Femur (tissue), 1 donor: ENCODE data around the gene SFT2D2.
A peak's percentile ranks its signal among the peaks of the same experiment; 100 is the strongest.

ENCODE experiments used
- DNase-seq: peaks from one replicate; pipeline ENCODE4 v3.0.0-alpha.2; 2017

Gene SFT2D2

DNA sequence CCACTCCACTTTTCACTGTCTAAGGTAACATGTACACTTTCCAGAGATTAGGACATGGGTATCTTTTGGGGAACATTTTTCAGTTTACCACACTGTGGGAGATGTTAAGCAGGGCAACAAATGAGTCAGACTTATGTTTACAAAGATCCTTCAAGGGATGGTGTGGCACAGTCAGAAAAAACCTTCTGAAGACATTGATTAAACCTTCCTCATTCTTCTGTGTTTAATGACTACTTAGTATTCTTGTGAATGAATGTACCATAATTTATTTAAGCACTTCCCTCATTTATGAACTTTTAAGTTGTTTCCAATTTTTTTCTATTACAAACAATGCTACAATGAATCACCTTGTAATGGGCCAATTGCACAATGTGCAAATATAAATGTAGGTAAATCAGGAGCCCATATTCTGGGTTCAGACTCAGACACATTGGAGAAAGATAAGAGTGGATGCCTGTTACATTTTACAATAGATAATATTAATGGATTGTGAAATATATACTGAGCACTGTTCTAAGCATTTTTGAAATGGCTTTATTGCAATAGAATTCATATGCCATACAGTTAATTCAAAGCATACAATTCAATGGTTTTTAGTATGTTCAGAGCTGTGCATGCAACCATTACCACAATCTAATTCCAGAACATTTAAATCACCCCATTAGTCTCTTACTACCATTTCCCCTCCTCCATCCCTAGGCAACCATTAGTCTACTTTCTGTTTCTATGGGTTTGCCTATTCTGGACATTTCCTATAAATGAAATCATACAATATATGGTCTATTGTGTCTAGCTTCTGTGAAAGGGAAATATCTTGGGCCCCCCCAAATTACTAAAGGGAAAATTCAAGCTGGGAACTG lies 1.9 kb upstream of the SFT2D2 start:
- no peak for DNase-seq

DNA sequence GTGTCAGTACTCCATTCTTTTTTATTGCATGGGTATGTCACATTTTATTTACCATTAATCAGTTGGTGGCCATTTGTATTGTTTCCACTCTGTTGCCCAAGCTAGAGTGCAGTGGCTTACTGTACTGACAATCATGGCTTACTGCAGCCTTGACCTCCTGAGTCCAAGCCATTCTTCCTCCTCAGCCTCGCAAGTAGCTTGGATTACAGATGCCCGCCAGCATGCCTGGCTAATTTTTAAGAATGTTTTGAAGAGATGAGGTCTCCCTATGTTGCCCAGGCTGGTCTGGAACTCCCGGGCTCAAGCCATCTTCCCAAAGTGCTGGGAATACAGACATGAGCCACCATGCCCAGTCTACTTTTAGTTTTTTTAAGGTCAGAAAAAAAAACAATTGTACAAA lies 813 bp upstream of the SFT2D2 start:
- no peak for DNase-seq

DNA sequence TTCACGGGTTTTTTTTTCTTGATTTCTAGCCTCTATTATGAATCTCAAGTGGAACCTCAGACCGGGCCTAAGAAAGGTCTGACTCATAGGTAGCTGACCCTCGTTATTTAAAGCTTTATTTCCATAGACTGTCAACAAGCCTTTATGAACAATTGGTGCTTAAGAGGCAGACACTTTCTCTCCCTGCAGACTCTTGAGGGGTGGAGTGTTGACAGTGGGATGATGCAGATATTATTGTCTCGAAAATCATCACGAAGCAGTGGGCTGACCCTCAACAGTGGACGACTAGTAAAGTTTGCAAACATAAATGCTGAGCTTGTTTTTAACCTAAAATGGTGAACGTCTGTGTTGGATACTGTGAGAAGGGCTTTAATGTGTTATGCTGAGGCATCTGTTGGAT lies 1.8 kb downstream of the SFT2D2 start:
- DNase-seq: no peak

DNA sequence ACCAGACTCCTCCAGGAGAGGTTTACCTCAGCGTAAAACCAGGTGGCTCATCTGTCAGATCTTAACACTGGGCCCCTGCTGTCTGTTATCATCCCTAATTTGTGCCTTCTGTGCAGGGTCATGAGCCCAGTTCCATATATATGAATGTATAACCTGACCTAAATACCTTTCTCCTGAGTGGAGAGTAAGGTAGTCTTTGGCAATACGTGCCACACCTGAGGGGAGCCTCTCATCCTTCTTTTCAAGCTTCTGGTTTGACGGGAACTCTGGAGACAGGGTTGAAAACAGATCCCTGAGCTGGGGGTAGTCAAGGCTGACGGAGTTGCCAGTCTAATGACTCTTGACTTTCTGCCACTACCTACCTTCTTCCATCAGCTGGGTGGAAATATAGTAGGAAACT lies 4.1 kb downstream of the SFT2D2 start:
- DNase-seq: no peak

DNA sequence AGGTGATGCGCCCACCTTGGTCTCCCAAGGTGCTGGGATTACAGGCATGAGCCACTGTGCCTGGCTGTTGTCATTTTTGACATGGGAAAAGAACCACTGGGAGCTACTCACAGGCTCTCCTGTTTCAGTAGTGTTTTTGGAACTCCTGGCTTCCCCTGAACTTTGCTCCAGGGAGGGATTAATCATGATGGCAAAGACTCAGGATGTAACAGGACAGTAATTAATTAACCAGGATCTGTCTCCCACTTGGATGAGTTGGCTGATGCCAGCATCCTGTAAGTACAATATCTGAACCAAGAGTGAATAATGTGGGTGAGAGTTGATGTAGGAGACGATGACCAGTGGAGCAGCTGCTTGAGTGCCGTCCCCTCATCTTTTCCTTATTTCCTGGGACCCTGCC lies 4.9 kb downstream of the SFT2D2 start:
- no peak for DNase-seq

DNA sequence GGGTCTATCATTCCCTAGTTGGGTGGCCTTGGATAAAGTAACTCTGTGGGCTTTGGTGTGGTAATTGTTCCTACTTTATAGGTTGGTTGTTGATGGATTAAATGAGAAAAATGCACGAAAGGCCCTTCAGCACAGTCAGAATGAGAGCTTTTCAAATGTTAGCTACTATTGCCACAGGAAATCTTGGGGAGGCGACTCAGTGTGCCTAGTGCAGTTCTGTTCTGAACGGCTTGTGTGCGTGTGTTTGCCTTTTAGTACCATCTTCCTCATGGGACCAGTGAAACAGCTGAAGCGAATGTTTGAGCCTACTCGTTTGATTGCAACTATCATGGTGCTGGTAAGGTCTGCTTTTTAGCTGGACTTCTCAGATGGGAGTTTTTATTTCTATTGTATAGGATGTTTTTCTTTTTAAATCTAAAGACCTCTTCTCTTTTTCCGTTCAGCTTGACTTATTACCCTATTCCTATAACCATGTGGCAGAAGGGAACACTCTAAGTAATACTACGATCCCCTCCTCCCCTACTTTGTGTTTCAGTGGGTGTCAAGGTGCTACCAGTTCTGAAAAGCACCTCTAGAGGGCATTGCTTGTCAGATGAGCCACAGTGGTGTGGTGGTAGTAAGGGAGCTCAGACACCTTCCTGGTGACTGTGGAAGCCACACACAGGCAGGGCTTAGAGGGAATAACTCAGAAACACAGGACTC lies 9.2 kb downstream of the SFT2D2 start:
- no peak for DNase-seq

DNA sequence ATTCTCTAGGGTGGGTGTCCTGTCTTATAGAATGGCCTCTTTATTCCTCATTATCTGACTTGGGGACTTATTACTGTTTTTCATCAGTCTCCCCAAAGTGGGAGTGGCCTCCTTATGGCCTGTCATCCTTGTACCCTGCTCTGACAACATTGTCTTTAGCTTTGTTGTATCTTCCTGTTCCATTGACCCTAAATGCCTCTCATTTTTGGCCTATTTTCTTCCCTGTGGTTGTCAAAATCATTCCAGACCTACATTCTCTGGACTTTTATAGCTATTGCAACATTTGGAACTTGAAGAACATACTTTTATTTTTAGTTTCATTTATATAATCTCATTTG lies 9.7 kb downstream of the SFT2D2 start:
- DNase-seq: no peak

DNA sequence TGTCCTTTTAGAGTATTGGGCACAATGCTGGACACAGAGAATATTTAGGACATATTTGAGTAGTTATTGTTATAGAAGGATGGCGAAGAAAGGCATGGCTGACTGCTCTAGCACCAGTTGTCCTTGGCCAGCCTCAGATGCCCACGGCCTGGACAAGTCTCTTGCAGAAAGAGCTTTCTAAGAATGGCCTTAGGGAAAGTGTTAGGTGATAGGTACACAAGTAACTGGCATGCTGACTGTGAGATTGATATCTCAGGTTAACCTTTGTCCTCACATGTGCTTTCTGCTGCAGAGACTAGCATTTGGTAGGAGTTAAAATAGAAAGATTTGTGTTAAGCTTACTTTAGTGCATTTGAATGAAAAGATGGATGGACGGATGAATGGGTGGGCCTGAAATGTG lies 10.1 kb downstream of the SFT2D2 start:
- DNase-seq: no peak

DNA sequence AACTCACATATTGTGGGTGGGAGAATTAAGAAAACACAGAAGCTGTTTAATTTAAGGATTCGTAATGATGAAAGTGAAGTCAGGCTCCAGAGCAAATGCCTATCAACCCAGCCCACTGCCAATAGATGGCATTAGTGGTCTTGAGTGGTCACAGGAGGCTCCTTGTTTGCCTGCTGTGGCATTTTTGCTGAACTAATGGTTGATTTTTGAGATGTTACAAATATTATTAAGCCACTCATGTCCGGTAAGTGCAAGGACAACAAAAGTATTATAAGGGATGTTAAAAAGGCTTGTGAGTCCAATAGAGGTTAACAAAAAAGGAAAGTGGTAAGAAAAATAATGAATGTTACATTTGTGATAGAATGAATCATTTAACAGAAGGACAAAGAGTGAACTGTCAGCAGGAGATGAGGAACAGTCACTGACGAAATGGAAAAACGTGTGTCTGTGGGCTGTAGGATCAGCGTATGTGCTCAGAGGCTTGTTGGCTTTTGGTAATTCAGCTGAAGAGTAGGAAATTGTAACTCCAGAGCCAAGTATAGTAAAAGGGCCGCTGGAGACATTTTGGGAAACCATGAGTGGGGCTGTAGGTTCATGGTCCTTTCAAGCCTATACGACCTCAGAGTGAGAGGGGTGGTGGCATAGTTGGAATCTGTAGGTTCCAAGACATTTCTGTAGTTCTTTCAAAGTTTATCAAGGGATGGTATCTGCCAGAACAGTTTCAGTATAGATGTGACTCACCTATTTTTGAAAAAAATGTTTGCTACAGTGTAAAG lies 11.2 kb downstream of the SFT2D2 start:
- DNase-seq: no peak

DNA sequence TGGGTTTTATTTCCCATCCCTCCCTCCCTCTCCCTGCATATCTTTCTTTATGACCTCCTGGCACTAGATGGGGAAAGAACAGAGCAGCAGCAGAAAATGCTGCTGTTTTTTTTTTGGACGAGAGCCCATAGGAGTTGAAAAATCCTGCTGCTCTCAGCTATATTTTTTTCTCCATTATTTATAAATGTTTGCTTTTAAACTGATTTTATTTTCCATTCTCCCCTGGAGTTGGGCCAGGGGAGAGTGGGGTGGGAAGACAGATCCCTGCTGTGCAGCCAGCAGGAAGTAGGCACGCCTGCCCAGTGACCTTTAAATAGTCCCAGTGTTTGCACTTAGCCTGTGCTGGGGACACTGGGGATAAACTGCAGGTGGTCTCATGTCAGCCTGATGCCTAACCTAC lies 17.4 kb downstream of the SFT2D2 start:
- peak; percentile 43 for DNase-seq

DNA sequence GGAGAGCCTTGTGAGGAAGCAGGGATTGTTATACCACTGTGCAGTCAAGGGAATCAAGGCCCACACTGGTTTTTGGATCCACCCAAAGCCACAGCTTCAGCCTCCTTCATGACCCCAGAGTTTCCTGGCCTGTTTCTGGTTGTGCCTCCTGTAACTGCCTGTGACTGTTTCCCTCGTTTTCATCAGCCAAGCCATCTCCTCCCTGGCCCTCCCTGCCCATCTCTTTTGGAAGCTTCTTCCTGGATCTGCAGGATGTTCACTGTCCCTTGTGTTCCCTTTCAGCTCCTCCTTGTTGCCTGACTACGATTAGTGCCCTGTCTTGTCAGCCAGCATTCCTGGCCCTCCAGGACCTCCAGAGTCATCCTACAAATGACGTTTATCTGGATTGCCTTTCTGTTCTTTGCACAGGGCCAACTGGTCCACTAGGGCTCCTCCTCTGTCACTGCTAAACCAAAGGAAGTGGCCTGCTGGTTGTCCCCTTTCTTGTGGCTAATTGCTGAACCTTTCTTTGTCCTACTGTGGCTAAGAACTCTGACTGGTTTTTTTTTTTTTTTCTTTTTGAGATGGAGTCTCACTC lies 17.9 kb downstream of the SFT2D2 start:
- DNase-seq: no peak

DNA sequence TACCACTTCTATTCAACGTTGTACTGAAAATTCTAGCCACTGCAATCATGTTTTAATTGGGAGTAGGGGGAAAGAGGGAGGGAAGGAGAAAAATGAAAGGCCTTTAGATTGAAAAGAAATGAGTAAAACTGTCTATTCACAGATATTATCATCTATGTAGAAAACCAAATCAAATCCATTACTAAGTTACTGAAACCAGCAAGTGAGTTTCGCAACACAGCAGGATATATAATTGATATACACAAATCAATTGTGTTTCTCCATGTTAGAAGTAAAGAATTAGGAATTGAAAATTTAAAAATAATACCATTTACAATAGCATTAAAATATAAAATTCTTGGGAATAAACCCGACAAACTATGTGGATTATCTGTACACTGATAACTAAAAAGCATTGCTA lies 19.2 kb downstream of the SFT2D2 start:
- no peak for DNase-seq

DNA sequence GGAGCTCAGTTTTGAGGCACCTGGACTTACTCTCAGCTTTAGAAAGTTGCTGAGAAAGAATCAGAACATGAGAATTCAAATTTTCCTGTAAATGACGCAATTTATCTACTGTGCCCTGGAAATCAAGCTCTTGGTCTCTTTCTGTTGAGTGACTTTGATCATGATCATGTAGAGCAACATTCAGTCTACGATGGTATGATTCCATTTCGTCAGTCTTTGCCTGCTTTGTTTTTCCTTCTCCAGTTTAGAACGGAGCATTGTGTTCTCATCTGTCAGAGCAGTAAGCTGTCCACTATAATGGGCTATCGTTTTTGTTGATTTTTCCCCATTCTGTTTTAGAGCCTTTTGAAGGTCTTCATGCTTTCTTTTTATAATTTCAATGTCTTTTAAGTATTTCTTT lies 20.7 kb downstream of the SFT2D2 start:
- DNase-seq: no peak

DNA sequence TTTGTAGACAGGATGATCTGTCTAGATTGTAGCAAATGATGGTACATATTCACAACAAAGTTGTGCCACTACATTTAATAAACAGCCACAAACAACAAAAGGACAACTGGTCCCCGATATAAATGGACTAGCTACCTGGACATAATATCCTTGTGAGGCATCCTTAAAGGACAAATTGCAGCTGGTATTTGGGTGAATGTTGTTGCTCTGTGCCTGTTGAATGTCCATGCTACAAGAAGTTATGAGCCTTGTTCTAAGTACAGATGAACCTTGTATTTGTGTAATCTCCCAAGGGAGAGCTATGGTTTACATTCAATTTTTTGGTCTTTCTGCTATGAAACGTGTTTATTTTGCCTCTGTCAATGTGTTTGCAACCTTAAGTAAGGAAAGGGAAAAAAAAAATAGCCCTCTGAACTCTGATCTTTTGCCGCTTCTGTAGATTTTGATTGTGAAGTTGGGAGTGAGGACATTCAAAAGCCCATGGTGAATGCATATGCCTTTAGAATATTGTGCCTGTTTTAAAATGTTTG lies 26.5 kb downstream of the SFT2D2 start:
- DNase-seq: no peak

DNA sequence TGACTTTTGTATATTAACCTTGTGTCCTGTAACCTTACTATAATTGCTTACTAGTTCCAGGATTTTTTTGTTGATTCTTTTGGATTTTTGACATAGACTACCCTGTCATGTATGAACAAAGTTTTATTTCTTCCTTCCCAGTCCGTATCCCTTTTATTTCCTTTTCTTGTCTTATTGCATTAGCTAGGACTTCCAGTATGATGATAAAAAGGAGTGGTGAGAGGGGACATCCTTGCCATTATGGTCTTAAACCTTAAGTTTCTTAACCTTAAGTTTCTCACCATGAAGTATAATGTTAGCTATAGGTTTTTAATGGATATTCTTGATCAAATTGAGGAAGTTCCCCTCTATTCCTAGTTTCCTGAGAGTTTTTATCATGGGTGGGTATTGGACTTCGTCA lies 30.4 kb downstream of the SFT2D2 start:
- no peak for DNase-seq

DNA sequence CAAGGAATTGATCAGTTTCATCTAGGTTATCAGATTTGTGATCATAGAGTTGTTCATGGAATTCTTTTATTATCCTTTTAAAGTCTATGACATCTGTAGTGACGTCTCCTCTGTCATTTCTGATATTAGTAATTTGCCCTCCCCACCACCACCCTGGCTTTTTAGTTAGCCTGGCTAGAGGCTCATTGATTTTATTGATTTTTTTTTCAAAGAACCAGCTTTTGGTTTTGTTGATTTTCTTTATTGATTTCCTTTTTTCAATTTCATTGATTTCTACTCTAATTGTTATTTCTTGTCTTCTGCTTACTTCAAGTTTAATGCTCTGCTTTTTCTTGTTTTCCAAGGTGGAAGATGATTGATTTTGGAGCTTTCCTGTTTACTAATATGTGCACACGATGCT lies 31.6 kb downstream of the SFT2D2 start:
- DNase-seq: no peak

DNA sequence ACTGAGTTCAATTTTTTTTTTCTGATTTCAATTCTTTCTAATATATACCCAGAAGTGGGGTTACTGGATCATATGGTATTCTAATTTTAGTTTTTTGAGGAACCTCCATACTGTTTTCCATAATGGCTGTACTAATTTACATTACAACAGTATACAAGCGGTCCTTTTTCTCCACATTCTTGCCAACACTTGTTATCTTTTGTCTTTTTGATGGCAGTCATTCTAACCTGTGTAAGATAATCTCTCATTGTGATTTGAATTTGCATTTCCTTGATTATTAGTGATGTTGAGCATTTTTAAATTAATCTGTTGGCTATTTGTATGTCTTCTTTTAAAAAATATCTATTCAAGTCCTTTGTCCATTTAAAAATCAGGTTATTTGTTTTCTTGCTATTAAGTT lies 33.8 kb downstream of the SFT2D2 start:
- no peak for DNase-seq

DNA sequence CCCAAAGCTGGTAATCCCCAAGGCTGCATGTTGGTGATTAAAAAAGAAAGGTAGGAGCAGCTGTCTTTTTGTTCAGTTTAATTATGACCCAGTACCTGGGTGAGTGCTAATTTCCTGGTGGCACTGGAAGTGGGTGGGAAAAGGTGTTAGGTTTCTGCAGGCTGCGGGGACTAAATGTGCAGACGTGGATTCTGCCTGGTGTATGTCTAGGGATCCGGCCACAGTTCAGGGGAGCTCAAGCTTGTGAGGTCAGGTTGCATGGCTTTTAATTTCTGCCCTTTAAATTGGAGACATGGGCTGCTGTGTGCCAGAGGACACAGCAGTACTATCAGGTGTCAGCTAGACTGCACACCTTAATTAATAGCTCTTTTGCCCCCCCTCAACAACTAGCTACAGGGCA lies 34.6 kb downstream of the SFT2D2 start:
- DNase-seq: no peak

DNA sequence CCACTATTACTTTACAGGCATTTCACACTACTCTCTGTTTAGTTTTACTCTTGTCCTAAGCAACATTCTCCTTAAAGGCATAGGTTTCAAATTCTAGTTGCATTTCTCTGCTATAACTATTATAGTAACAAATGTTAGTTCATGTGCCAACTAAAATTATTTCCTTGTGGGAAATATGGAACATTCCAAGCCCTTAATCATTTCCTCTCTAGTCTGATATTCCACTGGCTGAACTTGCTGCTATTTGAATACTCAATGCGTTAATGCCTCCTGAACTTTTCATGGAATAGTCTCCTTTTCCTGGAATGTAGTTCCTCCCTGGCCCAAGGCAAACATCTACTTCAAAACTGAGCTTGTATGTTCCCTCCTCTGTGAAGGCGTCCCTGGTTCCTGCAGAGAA lies 35.6 kb downstream of the SFT2D2 start:
- DNase-seq: peak; percentile 47

DNA sequence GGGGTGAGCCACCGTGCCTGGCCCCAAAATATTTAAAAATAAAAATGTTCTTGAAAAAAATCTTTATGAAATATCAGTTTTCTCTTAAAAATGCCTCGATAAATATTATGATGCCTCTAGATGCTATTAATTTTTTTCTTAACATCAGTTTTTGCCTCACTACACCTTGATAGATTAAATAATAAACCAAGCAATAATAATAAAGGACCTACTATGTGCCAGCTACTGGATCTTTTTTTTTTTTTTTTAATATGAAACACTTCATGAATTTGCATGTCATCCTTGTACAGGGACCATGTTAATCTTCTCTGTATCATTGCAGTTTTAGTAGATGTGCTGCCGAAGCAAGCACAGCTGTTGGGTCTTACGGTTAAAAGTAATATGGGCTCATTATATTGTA lies 37.3 kb downstream of the SFT2D2 start:
- no peak for DNase-seq

DNA sequence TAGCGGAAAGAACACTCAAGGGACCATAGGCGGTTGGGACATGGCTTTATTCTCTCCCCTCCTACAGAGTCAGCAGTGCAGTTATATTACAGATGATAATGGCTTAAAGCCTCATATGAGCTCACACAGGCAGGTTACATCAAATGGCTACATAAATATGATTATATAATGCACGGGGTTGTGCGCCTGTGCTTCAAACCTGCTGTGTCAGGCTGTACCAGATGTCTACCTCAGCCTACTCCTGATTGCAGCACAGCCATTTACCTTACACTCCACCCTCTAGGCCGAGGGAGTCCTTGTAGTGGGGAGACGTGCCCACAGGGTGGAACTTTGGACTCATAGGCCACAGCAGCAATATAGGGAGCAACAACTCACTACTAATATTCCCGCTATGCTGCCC lies 38.5 kb downstream of the SFT2D2 start:
- no peak for DNase-seq

DNA sequence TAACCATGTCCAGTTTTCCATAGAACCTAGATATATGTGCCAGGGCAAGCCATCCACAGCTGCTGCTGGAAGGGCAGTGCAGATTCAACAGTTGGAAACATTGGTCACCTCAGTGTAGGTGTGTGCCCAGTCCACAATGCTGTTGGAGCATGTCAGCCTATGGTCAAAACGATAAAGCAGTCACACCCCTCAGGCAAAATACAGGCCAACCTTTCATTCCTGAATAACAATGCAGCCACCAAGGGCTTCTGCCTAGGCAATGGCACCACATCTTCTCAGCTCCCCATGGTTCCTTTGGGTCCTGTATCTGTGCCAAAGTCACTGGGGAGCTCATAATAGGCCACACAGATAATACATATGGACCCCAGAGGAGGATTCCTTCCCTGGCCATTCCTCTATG lies 39.8 kb downstream of the SFT2D2 start:
- DNase-seq: no peak

DNA sequence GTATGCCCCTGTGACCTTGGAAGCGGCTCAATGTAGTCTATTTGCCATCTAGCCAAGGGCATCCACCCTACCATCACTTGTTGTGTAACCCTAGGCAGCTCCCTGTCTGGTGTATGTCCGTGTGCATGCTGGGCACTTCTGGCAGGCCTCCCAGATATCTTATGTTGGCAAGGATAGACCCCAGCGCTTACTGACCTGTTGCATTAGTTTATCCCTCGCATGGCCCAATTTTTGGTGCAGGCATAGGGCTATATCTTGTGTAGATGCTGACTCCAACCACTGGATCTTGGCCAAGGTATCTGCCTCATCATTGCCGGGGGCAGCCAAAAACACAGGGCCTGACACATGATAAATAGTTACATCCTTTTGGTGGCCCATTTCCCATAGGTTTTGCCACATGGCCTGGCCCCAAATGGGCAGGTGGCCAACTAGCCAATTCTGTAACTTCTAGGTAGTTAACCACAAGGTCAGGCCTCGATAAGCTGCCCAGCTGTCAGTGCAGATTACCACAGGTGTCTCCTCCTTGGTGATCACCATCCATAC lies 40.9 kb downstream of the SFT2D2 start:
- no peak for DNase-seq
